Spleen (tissue), 11 donors: ENCODE measurements around the gene LRRN4CL. TPM values are rescaled to one million over a fixed set of nuclear protein-coding genes. Genes with fewer than 3 reads are reported as not detected.
A peak's percentile ranks its signal among the peaks of the same experiment; 100 is the strongest.

Experiments used
- DNase-seq: peaks from one replicate; pipeline ENCODE4 v3.0.0-alpha.2; 2020
- H3K27ac ChIP-seq, 8 donors: fragments of 200-600 bp; sonication (generic) in 7 of 8; 1 replicate in 4 of 8; 2 replicates in 4 of 8; pipeline versions ENCODE4 v1.5.0 to v1.8.0; 2016 to 2021; ENCODE audit warnings: inconsistent platforms in 4 of 8, mild to moderate bottlenecking in 4 of 8, moderate library complexity in 1 of 8
- H3K27me3 ChIP-seq, 7 donors: fragments of 200-600 bp; sonication (generic) in 6 of 7; replicated peaks in 1 of 7; 1 replicate in 4 of 7; 2 replicates in 3 of 7; pipeline versions ENCODE4 v1.5.0 to v1.8.0; 2016 to 2021; ENCODE audit warnings: inconsistent platforms in 3 of 7, mild to moderate bottlenecking in 1 of 7
- H3K36me3 ChIP-seq, 6 donors: fragments of 200-600 bp; sonication (generic) in 5 of 6; 1 replicate in 4 of 6; 2 replicates in 2 of 6; pipeline versions ENCODE4 v1.5.0 to v1.8.0; 2016 to 2021; ENCODE audit warnings: inconsistent platforms in 2 of 6
- H3K4me1 ChIP-seq, 6 donors: fragments of 200-600 bp; sonication (generic) in 5 of 6; 1 replicate in 3 of 6; 2 replicates in 3 of 6; pipeline versions ENCODE4 v1.5.0 to v1.8.0; 2016 to 2021; ENCODE audit warnings: inconsistent platforms in 3 of 6
- H3K4me3 ChIP-seq, 8 donors: fragments of 200-600 bp; sonication (generic) in 7 of 8; 1 replicate in 4 of 8; 2 replicates in 4 of 8; pipeline versions ENCODE4 v1.5.0 to v1.8.0; 2016 to 2021; ENCODE audit warnings: inconsistent platforms in 4 of 8, mild to moderate bottlenecking in 4 of 8, moderate library complexity in 2 of 8
- H3K9me3 ChIP-seq, 8 donors: fragments of 200-600 bp; sonication (generic) in 7 of 8; 1 replicate in 4 of 8; 2 replicates in 4 of 8; pipeline versions ENCODE4 v1.5.0 to v1.8.0; 2016 to 2021; ENCODE audit warnings: inconsistent platforms in 4 of 8
- POLR2A ChIP-seq, 3 donors: fragments of 450-650 bp; IDR thresholded peaks; one replicate each; pipeline ENCODE4 v1.5.1; 2017; ENCODE audit warnings: antibody characterized with exemption in 3 of 3, mild to moderate bottlenecking in 1 of 3
- POLR2AphosphoS5 ChIP-seq, 3 donors: sonication (generic); formaldehyde crosslinking; IDR thresholded peaks; one replicate each; pipeline ENCODE4 v1.5.1; 2017; ENCODE audit warnings: antibody characterized with exemption in 3 of 3
- WGBS, 5 donors: extraction: QIAGEN DNeasy Blood & Tissue Kit in 3 of 5; methylation state at CpG; one replicate each; pipeline versions ENCODE4 v1.1.5 to v1.1.7; 2013 to 2018; 5-methylcytosine and 5-hydroxymethylcytosine counted together
- intact Hi-C: fragments of 100-400 bp; cut with DNase I; formaldehyde crosslinking; loops from one replicate; pipeline ENCODE4 v1.15.0; 2023; ENCODE audit warnings: low total_unique reads
- polyA plus RNA-seq, 3 donors: library from polyadenylated mRNA; stranded (reverse); fragments of 200-250 nt; gene quantifications; one replicate each; pipeline ENCODE4 v1.2.1, GENCODE V29; 2013
- total RNA-seq, 7 donors: library from RNA; depleted of rRNA in 3 of 7; stranded (reverse); fragments of >200 nt in 3 of 7; fragmentation: NEBNext Ultra II Directional in 4 of 7; extraction: Animal tissue kit (Norgen Biotek cat#: 25700) in 4 of 7; gene quantifications; one replicate each; pipeline versions ENCODE4 v1.1.0 to v1.2.1, GENCODE V29; 2016 to 2021
- TF ChIP-seq, protein P1 (sequence below), 11 experiments: fragments of 200-600 bp in 7 of 11; fragments of 450-650 bp in 4 of 11; sonication (generic) in 4 of 11; IDR thresholded peaks in 8 of 11; conservative IDR thresholded peaks in 3 of 11; 1 replicate in 7 of 11; 2 replicates in 4 of 11; pipeline versions ENCODE4 v1.4.0 to v1.8.0; 2016 to 2021; ENCODE audit warnings: antibody characterized with exemption in 11 of 11, inconsistent platforms in 4 of 11, mild to moderate bottlenecking in 1 of 11
- donor health status: healthy with polysubstance abuse.
- donor health status: DM: no; HTN: no; CAD: no; lungs with moderate emphysema.
- donor health status: DM: no; HTN: no; CAD: no.
- donor health status: Bipolar disorder and iron deficiency.
- donor health status: healthy.
- donor health status: DM: no; HTN: no; CAD: no.
- donor health status: DM: yes; HTN: yes; CAD: no.

LRRN4CL gene
- total and polyA plus RNA-seq, 10 donors, result 0.04 to 0.48 (median 0.17) TPM; not detected in 7

DNA sequence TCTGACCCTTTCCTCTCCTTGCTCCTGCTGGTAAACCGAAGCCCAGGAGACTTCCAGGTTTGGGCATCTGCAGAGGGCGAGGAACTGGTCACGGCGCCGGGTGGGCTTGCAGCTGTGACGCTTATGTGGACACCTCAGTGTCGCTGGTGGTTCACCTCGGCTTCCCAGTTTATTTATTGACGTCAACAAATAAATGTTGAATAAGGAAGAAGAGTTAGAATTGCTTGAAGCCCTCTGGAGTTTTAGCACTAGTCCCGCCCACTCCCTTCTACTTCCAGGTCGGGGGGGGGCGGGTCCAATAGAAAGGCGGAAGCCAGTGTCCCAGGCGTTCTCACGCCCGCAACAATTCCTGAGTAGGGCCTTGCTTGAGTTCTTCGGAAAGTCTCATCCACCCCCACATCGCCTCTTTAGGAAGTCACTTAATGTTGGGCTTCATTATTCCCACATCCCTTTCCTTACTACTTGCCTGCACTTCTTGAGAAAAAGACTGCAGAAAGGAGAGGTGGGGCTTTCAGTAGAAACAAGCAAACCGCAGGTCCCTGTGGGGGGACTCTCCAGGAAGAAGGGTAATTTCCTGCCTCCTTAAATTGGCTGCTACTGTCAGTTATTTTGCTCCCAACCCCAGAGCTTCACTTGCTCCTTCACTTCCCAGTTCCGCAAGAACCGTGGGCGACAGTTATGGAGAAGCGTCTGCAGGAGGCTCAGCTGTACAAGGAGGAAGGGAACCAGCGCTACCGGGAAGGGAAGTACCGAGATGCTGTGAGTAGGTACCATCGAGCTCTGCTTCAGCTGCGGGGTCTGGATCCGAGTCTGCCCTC is 39.0 kb upstream of the LRRN4CL start, which contains the start of gene TTC9C:
TSS of gene TTC9C (plus strand) at position 316 of the 818 bp plus-strand sequence. CDS start at position 679, 363 bp downstream.
- peak within 1 kb of the TSS; percentile 78 to 98 (median 96) for H3K27ac ChIP-seq
- H3K4me3 ChIP-seq, result peak within 1 kb of the TSS; percentile 73 to 99 (median 94)
- TF ChIP-seq POLR2A (IDR thresholded peaks at IDR 0.05) (peak in 1 of 3 donors; percentile 70), POLR2AphosphoS5 (IDR thresholded peaks at IDR 0.05) (peak; percentile 68 to 96 (median 87))
- TF ChIP-seq, protein P1, sequence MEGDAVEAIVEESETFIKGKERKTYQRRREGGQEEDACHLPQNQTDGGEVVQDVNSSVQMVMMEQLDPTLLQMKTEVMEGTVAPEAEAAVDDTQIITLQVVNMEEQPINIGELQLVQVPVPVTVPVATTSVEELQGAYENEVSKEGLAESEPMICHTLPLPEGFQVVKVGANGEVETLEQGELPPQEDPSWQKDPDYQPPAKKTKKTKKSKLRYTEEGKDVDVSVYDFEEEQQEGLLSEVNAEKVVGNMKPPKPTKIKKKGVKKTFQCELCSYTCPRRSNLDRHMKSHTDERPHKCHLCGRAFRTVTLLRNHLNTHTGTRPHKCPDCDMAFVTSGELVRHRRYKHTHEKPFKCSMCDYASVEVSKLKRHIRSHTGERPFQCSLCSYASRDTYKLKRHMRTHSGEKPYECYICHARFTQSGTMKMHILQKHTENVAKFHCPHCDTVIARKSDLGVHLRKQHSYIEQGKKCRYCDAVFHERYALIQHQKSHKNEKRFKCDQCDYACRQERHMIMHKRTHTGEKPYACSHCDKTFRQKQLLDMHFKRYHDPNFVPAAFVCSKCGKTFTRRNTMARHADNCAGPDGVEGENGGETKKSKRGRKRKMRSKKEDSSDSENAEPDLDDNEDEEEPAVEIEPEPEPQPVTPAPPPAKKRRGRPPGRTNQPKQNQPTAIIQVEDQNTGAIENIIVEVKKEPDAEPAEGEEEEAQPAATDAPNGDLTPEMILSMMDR (IDR thresholded peaks at IDR 0.05 in 8 of 11, conservative IDR thresholded peaks at IDR 0.05 in 3 of 11), result no peak
- H3K36me3 ChIP-seq, result peaks cover 0 to 46% (median 15%) of the 10 kb centered on the region in 6 donors
- DNase-seq, result peak; percentile 94
- H3K9me3 ChIP-seq, result no peaks in the 10 kb centered on the region
- 0 to 1% (median 0%) methylated on average over 29 of the region's 29 CpGs for WGBS, 5 donors
- no peaks in the 10 kb centered on the region for H3K27me3 ChIP-seq
- H3K4me1 ChIP-seq, result peaks cover 30 to 81% (median 66%) of the 10 kb centered on the region in 6 donors
- intact Hi-C loops, result no loop called here

DNA sequence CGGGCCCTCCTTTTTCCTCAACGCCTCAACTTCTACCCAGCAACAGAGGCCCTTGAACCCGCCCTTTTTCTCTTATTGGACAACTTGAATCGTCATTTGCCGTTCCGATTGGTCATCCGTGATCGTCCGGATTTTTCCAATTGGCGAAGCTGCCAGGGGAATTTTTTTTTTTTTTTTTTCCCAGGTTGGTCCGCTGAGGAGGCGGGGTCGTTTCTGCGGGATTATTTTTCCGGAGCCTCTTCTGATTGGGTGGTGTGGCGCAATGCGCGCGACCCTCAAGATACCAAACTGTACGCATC is 38.5 kb upstream of the LRRN4CL start:
- H3K27me3 ChIP-seq, result no peaks in the 10 kb centered on the region
- peak overlapping the region; percentile 78 to 98 (median 96) for H3K27ac ChIP-seq
- peaks cover 3 to 46% (median 16%) of the 10 kb centered on the region in 6 donors for H3K36me3 ChIP-seq
- H3K4me3 ChIP-seq, result peak overlapping the region; percentile 73 to 99 (median 94)
- DNase-seq, result no peak
- 0 to 1% (median 0%) methylated on average over 20 of the region's 20 CpGs for WGBS, 5 donors
- peaks cover 30 to 81% (median 67%) of the 10 kb centered on the region in 6 donors for H3K4me1 ChIP-seq
- no peaks in the 10 kb centered on the region for H3K9me3 ChIP-seq
- TF ChIP-seq POLR2AphosphoS5 (IDR thresholded peaks at IDR 0.05), result no peak
- TF ChIP-seq POLR2A (IDR thresholded peaks at IDR 0.05), result no peak
- TF ChIP-seq, protein P1 (IDR thresholded peaks at IDR 0.05 in 8 of 11, conservative IDR thresholded peaks at IDR 0.05 in 3 of 11), result no peak
- intact Hi-C loops, result no loop called here

DNA sequence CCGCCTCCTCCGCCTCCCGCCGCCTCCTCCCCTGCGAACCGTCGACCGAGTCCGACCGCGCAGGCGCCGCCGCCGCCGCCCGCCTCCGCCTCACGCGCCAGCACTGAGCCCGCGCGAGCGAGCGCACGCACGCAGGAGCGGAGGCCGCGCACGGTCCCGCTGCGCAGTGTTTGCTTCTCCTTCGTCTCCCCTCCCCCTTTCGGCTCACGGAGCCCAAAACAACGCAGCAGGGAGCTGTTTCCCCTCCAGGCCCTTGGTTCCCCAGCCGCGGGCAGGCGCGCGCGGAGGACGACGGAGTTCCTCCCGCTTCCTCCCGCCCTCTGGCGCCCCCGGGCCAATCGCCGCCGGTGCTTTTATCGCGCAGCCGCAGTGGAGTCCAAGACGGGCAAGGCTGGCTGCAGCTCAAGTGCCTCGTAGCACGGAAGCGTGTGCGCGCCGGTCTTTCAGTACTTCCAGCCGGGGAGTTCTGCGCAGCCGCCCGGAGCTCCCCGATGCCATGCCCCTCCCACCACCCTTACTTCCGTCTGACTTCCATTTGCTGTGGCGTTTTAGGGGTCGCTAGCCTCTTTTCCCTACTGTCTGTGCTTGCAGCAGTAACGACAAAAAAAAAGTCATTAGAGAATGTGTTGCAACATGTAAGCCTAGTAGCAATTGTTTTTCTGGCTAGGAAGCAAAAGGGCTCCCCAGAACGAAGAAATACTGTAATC is 38.0 kb upstream of the LRRN4CL start, which contains the start of gene HNRNPUL2:
TSS of gene HNRNPUL2 (minus strand) at position 293 of the 707 bp plus-strand sequence. CDS start 301 bp downstream, outside the sequence.
- WGBS, 5 donors, result 0 to 1% (median 0%) methylated on average over 33 to 72 of the region's 72 CpGs
- peaks cover 6 to 46% (median 19%) of the 10 kb centered on the region in 6 donors for H3K36me3 ChIP-seq
- H3K4me3 ChIP-seq, result peak within 1 kb of the TSS; percentile 73 to 99 (median 94)
- no peaks in the 10 kb centered on the region for H3K27me3 ChIP-seq
- H3K4me1 ChIP-seq, result peaks cover 30 to 81% (median 66%) of the 10 kb centered on the region in 6 donors
- H3K27ac ChIP-seq, result peak within 1 kb of the TSS; percentile 78 to 98 (median 96)
- no peaks in the 10 kb centered on the region for H3K9me3 ChIP-seq
- TF ChIP-seq POLR2A (IDR thresholded peaks at IDR 0.05), result peak in 1 of 3 donors; percentile 89
- TF ChIP-seq, protein P1 (IDR thresholded peaks at IDR 0.05 in 8 of 11, conservative IDR thresholded peaks at IDR 0.05 in 3 of 11), result peak in 4 of 11 experiments; percentile 11 to 30 (median 20)
- TF ChIP-seq POLR2AphosphoS5 (IDR thresholded peaks at IDR 0.05), result peak; percentile 99
- peak; percentile 100 for DNase-seq
- intact Hi-C loops, result no loop called here
